Stimulated activated CD4-positive, alpha-beta T cell treated with anti-CD3 and anti-CD28 coated beads, Interleukin-2, amount 100 ng/mL, for 4 hours (primary cell): ENCODE measurements around the gene DNAI1.
A peak's percentile ranks its signal among the peaks of the same experiment; 100 is the strongest.
"Not testable (repeated sequence)": the region's sequence is repeated elsewhere in the genome, so short reads cannot be mapped to it uniquely, and the experiment has no call there.

Experiments used
- DNase-seq: peaks from one replicate; pipeline ENCODE4 v3.0.0-alpha.2; 2020; ENCODE audit warnings: low read depth

Gene DNAI1

DNA sequence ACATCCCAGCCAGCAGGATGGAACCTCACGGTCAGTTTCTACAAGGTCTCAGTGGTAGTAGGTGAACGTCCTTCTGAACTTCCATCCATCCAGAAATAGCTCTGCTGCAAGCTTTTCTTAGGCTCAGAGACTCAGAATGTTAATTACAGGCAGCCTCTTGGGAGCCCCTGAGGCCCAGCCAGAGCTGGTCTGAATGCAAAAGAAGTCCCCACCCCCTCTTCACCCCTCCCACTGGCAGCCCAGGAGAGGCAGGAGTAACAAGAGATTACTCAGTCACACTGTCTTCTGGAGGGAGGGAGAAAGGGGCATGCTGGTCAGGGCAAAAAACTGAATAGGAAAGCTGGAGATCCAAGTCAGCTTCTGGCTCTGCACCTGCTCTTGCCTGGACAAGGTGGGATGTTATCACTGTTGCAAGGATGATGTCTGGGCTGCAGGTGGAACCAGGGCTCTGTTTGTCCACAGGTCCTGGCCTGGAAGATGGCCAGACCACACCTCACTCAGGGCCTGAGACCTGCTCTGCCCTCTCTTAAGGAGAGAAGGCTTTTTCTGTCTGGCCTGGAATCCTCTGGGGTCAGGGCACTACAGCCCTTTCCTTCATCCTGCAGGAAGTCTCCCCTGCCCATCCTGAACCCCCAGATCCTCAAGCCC lies 55.1 kb downstream of the DNAI1 start:
- no peak for DNase-seq

GRCh38 chr9:34514401-34514800 lies 55.8 kb downstream of the DNAI1 start:
- no peak for DNase-seq

DNA sequence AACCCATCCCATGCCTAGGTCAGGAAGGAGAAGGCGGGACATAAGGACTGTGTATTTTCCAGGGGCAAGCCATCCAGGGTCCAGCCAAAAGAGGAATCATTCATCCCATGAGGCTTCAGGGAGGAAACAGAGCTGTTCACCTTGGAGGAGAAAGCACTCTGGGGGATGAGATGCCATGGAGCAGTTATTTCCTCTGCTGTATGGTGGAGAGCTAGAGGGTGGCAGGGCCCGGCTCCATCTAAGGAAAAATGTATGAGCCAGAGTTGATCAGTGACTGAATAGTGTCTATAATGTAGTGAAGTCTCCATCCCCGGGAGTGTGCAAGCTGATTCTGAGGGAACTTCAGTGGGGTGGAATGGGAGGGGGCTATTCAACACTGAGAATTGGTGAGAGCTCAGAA lies 56.2 kb downstream of the DNAI1 start:
- no peak for DNase-seq

DNA sequence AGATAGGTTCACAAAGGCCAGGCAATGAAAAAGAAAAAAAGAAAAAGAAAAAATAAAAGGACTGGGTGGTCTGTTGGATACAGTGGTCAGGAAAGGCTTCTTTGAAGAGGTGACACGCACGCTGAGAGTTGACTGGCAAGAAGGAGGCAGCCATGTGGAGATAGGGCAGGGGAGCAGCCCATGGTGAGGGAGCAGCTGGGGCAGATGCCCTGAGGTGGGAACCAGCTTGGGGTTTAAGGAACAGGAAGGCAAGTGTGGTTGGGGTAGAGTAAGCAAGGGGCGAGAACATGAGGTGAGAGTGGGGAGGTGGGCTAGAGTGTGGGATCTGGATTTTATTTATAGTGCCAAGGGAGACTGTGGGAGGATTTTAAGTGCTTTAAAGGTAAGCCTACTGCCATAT lies 57.4 kb downstream of the DNAI1 start:
- no peak for DNase-seq

GRCh38 chr9:34517185-34517584 lies 58.6 kb downstream of the DNAI1 start:
- DNase-seq, result no peak

DNA sequence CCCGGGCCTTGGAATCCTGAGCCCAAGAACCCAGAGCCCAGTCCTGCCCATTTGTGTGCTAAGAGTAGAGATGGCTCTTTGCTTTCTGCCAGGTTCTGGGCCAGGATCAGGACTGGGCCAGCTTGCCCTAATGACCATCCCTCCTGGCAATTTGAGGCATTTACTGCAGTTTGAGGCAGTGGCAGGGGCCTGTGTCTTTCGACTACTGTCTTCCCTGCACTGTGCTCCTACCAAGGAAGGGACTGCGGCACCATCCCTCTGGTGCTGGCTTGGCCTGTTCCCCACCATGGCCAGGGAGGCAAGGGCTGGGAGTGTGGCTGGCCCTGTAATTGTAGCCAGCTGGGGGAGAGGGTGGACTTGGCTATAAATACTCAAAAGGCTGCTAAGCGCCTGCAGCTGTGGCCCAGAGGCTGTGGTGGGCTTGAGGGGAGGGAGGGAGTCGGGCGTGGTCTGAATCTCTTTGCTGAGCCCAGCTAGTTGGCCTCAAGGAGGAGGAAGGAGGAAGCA lies 59.6 kb downstream of the DNAI1 start:
- no peak for DNase-seq

GRCh38 chr9:34518896-34519295 lies 60.3 kb downstream of the DNAI1 start:
- no peak for DNase-seq

DNA sequence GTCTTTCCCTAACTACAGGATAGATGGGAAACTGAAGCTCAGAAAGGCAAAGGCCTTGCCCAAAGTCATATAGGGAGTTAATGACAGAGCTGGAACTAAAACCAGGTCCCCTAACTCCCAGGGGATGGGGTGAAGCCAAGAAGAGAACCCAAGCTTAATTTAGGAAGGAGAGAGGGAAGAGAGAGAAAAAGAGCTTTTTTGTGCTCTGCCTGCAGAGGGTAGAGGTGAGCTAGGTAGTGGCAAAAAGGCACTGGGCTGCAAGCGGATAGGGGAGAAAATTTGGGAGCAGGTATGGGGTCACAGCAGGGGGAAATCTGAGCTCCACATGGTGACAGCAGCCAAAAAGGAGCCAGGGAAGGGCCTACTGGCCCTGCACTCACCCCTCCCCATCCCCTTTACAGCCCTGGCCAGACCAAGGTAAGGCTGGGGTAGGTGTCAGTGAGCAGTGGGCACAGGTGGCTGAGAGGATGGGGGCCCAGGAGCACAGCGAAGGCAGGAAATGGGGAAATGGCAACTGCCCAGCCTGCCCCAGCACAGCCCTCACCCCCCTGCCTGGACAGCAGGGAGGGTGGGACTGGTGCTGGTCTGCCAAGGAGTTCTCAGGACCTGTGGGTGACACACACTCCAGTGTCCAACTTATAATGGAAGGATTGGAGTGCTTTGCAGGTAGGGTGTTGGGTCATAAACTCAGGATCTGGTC lies 60.9 kb downstream of the DNAI1 start:
- no peak for DNase-seq

GRCh38 chr9:34520096-34520495 lies 61.5 kb downstream of the DNAI1 start:
- DNase-seq, result no peak

DNA sequence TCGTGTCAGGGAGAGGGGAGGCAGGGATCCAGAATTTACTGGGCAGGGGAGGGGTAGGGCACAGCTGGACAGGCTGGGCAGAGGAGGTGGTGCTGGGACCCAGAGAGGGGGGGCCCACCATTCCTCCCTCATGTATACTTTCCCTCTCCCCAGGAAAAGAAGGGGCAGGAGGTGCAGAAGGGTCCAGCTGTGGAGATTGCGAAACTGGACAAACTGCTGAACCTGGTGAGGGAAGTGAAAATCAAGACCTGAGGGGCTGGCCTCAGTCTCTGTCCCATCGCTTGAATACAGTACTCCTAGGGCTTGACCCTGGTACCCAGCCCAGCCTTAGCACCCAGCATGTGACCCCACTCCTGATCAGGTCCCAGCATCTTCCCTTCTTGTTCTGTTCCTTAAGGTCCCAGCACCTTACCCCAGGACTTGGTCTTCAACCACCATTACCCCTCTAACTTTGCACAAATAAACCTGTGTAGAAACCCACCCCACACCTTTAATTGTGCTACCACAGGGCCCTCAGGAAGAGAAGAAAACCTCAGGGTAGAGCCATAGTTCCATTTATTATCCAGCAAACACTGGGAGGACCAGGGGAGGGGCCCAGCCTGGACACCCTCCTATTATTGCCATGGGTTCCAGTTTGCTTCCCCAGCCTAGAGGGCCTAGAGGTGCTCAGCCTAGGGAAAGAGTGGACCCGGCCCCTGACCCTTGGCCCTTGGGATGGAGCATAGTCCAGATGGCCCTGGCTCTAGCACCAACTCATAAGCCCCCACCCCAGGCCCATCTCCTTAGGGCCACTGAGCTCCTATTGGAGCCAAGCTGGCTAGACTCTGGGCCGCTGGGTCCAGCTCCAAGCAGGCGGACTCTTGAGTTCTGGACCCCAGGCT lies 62.1 kb downstream of the DNAI1 start:
- DNase-seq, result no peak

- DNase-seq, result no peak
These were observed 62.9 kb downstream of the DNAI1 start for GRCh38 chr9:34521406-34522045.

DNA sequence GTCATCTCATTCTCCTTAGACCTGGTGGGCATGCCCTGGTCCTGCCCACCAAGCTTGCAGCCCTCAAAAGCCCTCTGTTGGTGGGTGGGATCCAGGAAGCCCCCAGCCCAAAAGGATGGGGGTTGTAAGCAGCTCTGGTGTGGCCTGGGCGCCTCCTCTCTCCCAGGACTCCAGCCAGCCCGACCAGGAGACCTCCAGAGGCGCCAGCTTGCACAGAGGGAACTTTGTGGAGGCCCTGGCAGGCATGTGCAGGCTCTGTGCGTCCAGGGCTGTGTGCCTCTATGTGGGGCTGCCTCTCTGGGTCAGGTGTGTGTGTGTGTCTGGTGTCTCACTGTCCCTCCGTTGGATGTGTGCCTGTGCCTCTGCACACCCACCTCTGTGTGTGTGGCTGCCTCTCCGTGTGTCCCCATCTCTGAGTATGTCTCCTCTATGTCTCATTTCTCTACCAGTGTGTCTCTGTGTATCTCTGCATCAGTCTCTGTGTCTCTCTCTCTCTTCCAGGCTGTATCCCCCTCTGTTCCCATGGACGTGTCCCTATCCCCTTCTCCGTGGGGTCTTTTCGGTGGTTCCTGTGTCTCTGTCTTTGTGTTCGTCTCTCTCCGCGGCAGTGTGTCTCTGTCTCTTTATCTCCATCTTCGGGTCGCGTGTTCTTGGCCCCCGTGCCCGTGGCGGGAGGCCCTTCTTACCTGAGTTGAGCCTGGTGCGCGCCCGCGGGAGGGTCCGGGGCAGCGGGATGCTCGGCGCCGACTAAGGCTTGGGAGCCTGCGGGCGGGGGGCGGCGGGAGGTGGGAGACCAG lies 63.7 kb downstream of the DNAI1 start:
- DNase-seq, result no peak

DNA sequence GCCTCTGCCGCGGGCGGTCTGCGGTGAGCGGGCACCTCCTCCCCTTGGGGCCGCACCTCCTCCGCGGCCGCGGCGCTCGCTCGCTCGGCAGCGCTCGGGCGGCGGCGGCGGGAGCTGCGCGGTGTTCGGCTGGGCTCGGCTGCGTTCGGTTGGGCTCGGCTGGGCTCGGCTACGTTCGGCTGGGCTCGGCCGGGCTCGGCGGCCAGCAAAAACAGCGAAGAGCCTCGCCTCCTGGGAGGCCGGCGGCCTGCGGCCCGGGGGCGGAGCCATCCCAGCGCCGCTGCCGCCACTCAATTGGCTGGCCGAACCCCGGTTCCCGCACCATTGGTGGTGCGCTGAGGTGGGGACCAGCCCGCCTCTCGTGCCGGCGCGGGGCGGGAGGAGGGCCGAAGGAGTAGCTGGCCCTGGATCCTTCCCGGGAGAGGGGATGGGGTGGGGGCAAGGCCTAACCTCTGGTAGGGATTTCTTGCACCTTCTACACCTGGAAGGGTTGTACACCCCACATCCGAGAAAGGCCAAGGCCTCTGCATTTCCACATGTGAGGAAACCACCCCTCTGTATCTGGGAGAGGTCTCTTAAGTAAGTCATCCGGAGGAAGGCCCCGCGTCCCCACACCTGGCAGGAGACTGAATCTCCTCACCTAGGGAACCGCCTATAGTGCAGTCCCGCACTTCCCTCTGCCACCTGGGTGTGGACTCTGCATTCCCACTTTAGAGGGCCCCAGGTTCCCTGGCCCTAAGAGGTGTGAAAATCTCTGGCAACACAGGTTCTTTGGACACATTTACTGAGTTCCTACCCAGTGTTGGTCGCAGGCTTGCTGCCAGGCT lies 64.6 kb downstream of the DNAI1 start, which contains the start of gene ENHO:
Gene ENHO (minus strand): TSS at position 20 of the 827 bp plus-strand sequence. CDS start 1,295 bp downstream, outside the sequence.
- DNase-seq, result peak; percentile 73

GRCh38 chr9:34524349-34524748 lies 65.7 kb downstream of the DNAI1 start:
- no peak for DNase-seq

- no peak for DNase-seq
These were observed 67.4 kb downstream of the DNAI1 start for GRCh38 chr9:34526026-34526425.

- not testable (repeated sequence) for DNase-seq
These were observed 73.4 kb downstream of the DNAI1 start for GRCh38 chr9:34532041-34532440.

GRCh38 chr9:34536685-34537084 lies 78.1 kb downstream of the DNAI1 start:
- no peak for DNase-seq

DNA sequence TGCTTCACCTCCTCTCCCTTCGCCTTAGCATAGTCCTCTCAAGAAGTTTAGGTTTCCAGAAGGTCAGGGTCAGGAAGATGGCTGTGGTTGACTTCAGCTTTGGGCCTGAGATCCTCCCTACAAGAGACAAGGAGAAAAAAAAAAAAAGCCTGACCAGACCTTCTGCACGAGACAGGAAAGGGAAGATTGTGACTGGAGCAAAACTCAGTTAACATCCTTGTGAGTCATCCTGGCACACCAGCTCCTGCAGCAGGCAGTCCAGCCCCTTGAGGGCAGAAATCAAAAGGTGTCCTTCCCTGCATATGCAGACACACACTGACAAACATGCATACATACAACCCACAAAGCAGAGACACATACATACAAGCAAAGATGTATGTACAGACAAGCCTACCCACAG lies 82.2 kb downstream of the DNAI1 start:
- no peak for DNase-seq

GRCh38 chr9:34541540-34541939 lies 82.9 kb downstream of the DNAI1 start:
- DNase-seq, result no peak

GRCh38 chr9:34544035-34544434 lies 85.4 kb downstream of the DNAI1 start:
- DNase-seq, result no peak
